ENCODE results near the gene SYNDIG1L.

SYNDIG1L gene

DNA sequence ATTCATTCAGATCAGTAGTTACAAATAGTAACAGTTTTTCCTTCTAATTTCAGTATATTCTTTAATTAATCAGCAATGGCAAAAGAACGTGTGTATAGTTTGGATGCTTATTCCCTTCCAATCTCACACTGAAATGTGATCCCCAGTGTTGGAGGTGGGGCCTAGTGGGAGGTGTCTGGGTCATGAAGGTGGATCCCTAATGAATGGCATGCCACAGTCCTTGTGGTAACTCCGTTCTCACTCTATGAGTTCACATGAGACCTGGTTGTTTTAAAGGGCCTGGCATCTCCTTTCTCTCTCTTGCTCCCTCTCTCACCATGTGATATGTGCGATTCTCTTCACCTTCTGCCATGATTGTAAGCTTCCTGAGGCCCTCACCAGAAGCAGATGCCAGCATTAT lies 18.9 kb upstream of the SYNDIG1L start:
- TF ChIP-seq, protein P1, sequence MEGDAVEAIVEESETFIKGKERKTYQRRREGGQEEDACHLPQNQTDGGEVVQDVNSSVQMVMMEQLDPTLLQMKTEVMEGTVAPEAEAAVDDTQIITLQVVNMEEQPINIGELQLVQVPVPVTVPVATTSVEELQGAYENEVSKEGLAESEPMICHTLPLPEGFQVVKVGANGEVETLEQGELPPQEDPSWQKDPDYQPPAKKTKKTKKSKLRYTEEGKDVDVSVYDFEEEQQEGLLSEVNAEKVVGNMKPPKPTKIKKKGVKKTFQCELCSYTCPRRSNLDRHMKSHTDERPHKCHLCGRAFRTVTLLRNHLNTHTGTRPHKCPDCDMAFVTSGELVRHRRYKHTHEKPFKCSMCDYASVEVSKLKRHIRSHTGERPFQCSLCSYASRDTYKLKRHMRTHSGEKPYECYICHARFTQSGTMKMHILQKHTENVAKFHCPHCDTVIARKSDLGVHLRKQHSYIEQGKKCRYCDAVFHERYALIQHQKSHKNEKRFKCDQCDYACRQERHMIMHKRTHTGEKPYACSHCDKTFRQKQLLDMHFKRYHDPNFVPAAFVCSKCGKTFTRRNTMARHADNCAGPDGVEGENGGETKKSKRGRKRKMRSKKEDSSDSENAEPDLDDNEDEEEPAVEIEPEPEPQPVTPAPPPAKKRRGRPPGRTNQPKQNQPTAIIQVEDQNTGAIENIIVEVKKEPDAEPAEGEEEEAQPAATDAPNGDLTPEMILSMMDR (IDR thresholded peaks at IDR 0.05; ENCODE audit: insufficient read depth, missing control alignments): no peak
- FAIRE-seq: no peak
- no peak for DNase-seq (ENCODE audit: insufficient read length, low spot score)

DNA sequence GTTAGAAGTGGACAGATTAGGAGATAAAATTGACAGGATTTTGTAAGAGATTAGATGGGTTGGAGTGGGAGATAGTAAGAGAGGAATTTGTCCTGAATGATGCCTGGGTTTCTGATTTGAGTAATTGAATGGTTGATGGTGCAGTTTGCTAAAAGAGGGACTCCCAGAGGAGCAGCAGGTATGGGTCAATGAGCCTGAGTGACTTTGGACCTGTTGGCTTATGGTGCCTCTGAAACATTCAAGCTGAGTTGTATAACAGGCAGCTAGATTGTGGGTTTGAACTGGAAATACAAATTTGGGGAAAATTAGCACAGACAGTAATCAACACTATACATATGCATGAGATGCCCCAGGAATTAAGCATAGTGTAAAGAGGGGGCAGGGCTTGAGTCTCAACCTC lies 16.7 kb upstream of the SYNDIG1L start:
- no peak for FAIRE-seq
- DNase-seq (ENCODE audit: insufficient read length, low spot score): no peak
- TF ChIP-seq, protein P1 (IDR thresholded peaks at IDR 0.05; ENCODE audit: insufficient read depth, missing control alignments): no peak

DNA sequence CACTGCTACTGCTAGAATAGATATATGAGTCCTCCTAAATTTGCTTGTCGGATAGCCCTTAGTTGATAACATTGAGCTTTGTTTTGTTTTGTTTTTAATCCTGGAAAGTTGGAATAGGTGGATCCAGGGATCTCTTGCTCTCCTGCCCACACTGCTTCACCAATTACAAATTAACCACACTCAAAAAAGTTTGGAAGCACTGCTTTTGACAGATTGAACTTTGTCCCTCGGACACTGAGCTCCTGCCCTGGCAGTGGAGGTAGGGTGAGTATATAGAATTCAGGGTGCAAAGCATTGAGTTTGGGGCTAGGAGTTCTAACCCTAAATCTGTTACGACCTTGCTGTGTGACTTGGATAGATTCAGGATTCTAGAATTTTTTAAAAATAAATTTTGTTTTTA lies 15.1 kb upstream of the SYNDIG1L start:
- TF ChIP-seq, protein P1 (IDR thresholded peaks at IDR 0.05; ENCODE audit: insufficient read depth, missing control alignments): no peak
- FAIRE-seq (no peak), DNase-seq (ENCODE audit: insufficient read length, low spot score) (no peak)

DNA sequence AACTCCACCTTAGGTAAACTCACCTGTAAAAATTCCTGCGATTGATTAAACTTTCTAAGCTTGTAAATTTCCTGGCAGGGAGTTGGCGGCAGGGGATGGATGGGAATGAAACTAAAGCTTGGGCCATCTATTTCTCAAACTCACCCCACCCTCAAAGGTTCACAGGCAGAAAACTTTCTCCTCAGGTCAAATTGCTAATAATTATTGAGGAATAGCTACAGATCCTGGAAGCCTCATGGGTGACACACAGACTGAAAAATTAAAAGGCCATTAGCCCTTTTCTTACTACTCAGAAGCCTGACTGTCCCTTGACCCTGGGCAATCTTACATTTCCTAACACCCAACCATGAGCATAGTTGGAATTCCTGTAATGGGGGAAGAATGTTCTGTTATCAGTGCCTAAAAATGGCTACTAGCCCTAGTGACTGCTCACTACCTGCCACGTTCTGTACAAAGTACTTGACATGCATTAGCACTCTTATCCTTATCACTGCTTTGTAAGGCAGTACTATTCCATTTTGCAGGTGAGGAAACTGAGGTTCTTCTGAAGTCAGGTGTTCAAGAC lies 12.4 kb upstream of the SYNDIG1L start:
- TF ChIP-seq, protein P1 (IDR thresholded peaks at IDR 0.05; ENCODE audit: insufficient read depth, missing control alignments): no peak
- no peak for DNase-seq (ENCODE audit: insufficient read length, low spot score)
- no peak for FAIRE-seq

DNA sequence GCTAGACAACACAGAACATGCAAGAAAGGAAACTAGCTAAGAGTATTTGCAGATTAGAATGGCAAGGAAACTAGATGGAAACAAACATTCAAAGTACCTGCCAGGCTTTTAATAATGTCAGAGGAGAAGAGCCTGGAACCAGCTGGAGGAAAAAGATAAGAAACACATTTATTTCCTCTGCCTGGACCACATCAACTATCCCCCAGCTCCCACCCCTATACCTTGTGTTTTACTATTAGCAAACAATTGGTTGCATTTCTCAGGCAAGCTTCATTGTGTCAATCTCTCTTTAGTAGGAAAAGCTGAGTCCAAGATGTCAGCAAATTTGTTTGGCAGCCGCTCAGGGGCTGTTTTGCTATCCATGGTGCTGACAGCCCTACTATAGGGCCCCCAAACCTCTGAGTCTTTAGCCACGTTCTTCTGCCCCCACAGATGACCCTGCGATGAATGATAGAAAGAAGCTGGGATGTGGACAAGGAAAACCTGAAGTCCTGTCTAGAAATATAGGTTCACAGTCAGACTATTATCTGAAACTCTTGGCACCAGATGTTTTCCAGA lies 11.6 kb upstream of the SYNDIG1L start:
- DNase-seq (ENCODE audit: insufficient read length, low spot score) (no peak), FAIRE-seq (no peak)
- TF ChIP-seq, protein P1 (IDR thresholded peaks at IDR 0.05; ENCODE audit: insufficient read depth, missing control alignments): no peak

DNA sequence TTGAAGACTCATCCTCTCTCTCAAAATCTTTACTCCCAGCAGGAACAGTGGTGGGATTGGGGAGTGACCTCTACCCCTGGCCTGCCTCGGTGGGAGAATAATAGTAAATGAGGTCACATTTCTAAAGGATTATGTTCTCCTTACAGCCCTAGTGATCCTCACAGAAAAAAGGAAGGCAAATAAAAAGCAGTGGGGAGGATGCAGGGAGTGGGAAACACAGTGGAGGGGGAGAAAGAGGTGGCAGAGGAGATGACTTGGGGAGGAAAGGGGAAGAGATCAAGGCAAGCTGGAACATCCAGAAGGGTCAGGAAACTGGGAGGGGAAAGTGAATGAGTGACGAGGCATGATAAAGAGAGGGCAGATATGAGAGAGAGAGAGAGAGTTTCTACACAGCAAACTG lies 8.3 kb upstream of the SYNDIG1L start:
- FAIRE-seq (no peak), DNase-seq (ENCODE audit: insufficient read length, low spot score) (no peak)
- TF ChIP-seq, protein P1 (IDR thresholded peaks at IDR 0.05; ENCODE audit: insufficient read depth, missing control alignments): no peak

DNA sequence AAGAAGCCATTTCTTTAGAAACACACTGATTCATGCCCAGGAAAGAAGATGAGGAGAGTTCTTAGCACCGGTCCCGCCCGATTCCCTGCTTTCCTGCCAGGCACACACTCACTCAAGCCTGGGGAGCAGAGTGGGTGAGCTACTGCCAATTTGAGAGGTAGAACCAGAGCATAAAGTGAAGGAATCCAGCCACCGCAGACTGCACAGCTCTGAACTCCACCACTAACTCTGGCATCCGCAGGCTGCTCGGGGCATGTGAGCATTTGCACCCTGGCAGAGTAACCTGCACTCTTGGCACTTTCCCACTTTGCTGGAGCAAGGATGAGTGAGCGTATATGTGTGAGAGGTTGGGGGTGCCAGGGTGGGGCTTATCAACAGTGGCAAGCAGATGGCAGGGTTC lies 4.0 kb upstream of the SYNDIG1L start:
- TF ChIP-seq, protein P1 (IDR thresholded peaks at IDR 0.05; ENCODE audit: insufficient read depth, missing control alignments): no peak
- no peak for FAIRE-seq
- no peak for DNase-seq (ENCODE audit: insufficient read length, low spot score)
